OCI-LY1 (cell line): Measurements from ENCODE around the gene CFAP99.
A peak's percentile ranks its signal among the peaks of the same experiment; 100 is the strongest.

Experiments
- H2AFZ ChIP-seq: fragments of 200-600 bp; sonication (generic), shearing (Covaris generic); 2 replicates; pipeline ENCODE4 v1.6.0; 2014; ENCODE audit warnings: antibody characterized with exemption, mild to moderate bottlenecking, low read length
- H3F3A ChIP-seq: fragments of 200-600 bp; sonication (generic), shearing (Covaris generic); 2 replicates; pipeline ENCODE4 v1.6.0; 2014; ENCODE audit warnings: mild to moderate bottlenecking, antibody characterized with exemption, low read length, moderate library complexity; ENCODE audit not compliant: insufficient read depth
- H3K27ac ChIP-seq: fragments of 200-600 bp; sonication (generic); 2 replicates; pipeline ENCODE4 v1.5.1; 2014; ENCODE audit warnings: low read length, mixed run types, mild to moderate bottlenecking, low read depth; ENCODE audit not compliant: poor library complexity, severe bottlenecking
- H3K27me3 ChIP-seq: fragments of 200-600 bp; sonication (generic); 2 replicates; pipeline ENCODE4 v1.6.0; 2014; ENCODE audit warnings: antibody characterized with exemption, mild to moderate bottlenecking, low read length, moderate library complexity; ENCODE audit not compliant: insufficient read depth
- H3K36me3 ChIP-seq: fragments of 200-600 bp; sonication (generic); 2 replicates; pipeline ENCODE4 v1.6.1; 2014; ENCODE audit warnings: mild to moderate bottlenecking, antibody characterized with exemption, low read length, moderate library complexity, mixed read lengths; ENCODE audit not compliant: insufficient read depth
- H3K4me1 ChIP-seq: fragments of 200-600 bp; sonication (generic); 2 replicates; pipeline ENCODE4 v1.5.1; 2014; ENCODE audit warnings: mild to moderate bottlenecking, low read length, moderate library complexity; ENCODE audit not compliant: insufficient read depth, severe bottlenecking
- H3K4me2 ChIP-seq: fragments of 200-600 bp; sonication (generic), shearing (Covaris generic); 2 replicates; pipeline ENCODE4 v1.6.1; 2014; ENCODE audit warnings: low read length
- H3K4me3 ChIP-seq: fragments of 200-600 bp; sonication (generic); 2 replicates; pipeline ENCODE4 v1.5.1; 2014; ENCODE audit warnings: low read length, low read depth, mild to moderate bottlenecking, mixed read lengths; ENCODE audit not compliant: poor library complexity, severe bottlenecking
- H3K79me2 ChIP-seq: fragments of 200-600 bp; shearing (Covaris generic); 2 replicates; pipeline ENCODE4 v1.6.1; 2016; ENCODE audit warnings: mixed run types, low read length, mixed read lengths; ENCODE audit not compliant: insufficient read depth
- H3K9ac ChIP-seq: fragments of 200-600 bp; sonication (generic), shearing (Covaris generic); 2 replicates; pipeline ENCODE4 v1.6.1; 2014; ENCODE audit warnings: mild to moderate bottlenecking, low read length, mixed read lengths
- H3K9me2 ChIP-seq: fragments of 200-600 bp; sonication (generic), shearing (Covaris generic); 2 replicates; pipeline ENCODE4 v1.6.1; 2014; ENCODE audit warnings: low read depth, mild to moderate bottlenecking, low read length, mixed read lengths
- H3K9me3 ChIP-seq: fragments of 200-600 bp; shearing (Covaris generic); 2 replicates; pipeline ENCODE4 v1.6.1; 2014; ENCODE audit warnings: low read length, mixed read lengths
- H4K20me1 ChIP-seq: fragments of 200-600 bp; sonication (generic), shearing (Covaris generic); 2 replicates; pipeline ENCODE4 v1.6.0; 2016; ENCODE audit warnings: mild to moderate bottlenecking, low read length; ENCODE audit not compliant: insufficient read depth
- CTCF ChIP-seq: fragments of 200-600 bp; sonication (generic), shearing (Covaris generic); IDR thresholded peaks from 2 replicates; pipeline ENCODE4 v1.5.1; 2017; ENCODE audit warnings: mild to moderate bottlenecking, antibody characterized with exemption, low read length, moderate library complexity, mixed read lengths
- EZH2 ChIP-seq: fragments of 200-600 bp; sonication (generic), shearing (Covaris generic); IDR thresholded peaks from 2 replicates; pipeline ENCODE4 v1.8.0; 2017; ENCODE audit warnings: borderline replicate concordance, mixed run types, mild to moderate bottlenecking, antibody characterized with exemption, low read length, moderate library complexity, mixed read lengths

CFAP99 gene

GRCh38 chr4:2484993-2485392 is 66.2 kb downstream of the CFAP99 start:
- H3K9ac ChIP-seq = no peak overlapping the region
- H3K4me1 ChIP-seq = peaks cover 64% of the 10 kb centered on the region
- TF ChIP-seq EZH2 = no peak
- no peak for TF ChIP-seq CTCF
- no peaks in the 10 kb centered on the region for H4K20me1 ChIP-seq
- no peaks in the 10 kb centered on the region for H3K9me3 ChIP-seq
- H3K4me3 ChIP-seq = peak overlapping the region; percentile 37
- H2AFZ ChIP-seq = no peak overlapping the region
- H3F3A ChIP-seq = no peaks in the 10 kb centered on the region
- no peaks in the 10 kb centered on the region for H3K27me3 ChIP-seq
- H3K27ac ChIP-seq = peak overlapping the region; percentile 76
- H3K79me2 ChIP-seq = peaks cover 83% of the 10 kb centered on the region
- H3K4me2 ChIP-seq = peak overlapping the region; percentile 59
- peaks cover 17% of the 10 kb centered on the region for H3K36me3 ChIP-seq
- H3K9me2 ChIP-seq = no peaks in the 10 kb centered on the region

GRCh38 chr4:2485956-2486355 is 67.2 kb downstream of the CFAP99 start:
- TF ChIP-seq CTCF (no peak), EZH2 (no peak)
- H3K79me2 ChIP-seq = peaks cover 79% of the 10 kb centered on the region
- no peak overlapping the region for H2AFZ ChIP-seq
- peaks cover 27% of the 10 kb centered on the region for H3K36me3 ChIP-seq
- H3K27ac ChIP-seq = no peak overlapping the region
- peaks cover 57% of the 10 kb centered on the region for H3K4me1 ChIP-seq
- no peak overlapping the region for H3K4me3 ChIP-seq
- peak overlapping the region; percentile 59; the same call in 1 of the 2 replicates for H3K4me2 ChIP-seq
- no peaks in the 10 kb centered on the region for H4K20me1 ChIP-seq
- no peaks in the 10 kb centered on the region for H3K9me2 ChIP-seq
- H3K27me3 ChIP-seq = no peaks in the 10 kb centered on the region
- no peak overlapping the region for H3K9ac ChIP-seq
- no peaks in the 10 kb centered on the region for H3K9me3 ChIP-seq
- no peaks in the 10 kb centered on the region for H3F3A ChIP-seq

GRCh38 chr4:2486981-2487380 is 68.2 kb downstream of the CFAP99 start:
- TF ChIP-seq EZH2 = no peak
- no peak for TF ChIP-seq CTCF
- Histone ChIP-seq H3K79me2 (peaks cover 69% of the 10 kb centered on the region), H3K36me3 (peaks cover 25% of the 10 kb centered on the region), H2AFZ (no peak overlapping the region), H4K20me1 (no peaks in the 10 kb centered on the region), H3K4me2 (no peak overlapping the region), H3K27me3 (no peaks in the 10 kb centered on the region), H3K4me1 (peaks cover 47% of the 10 kb centered on the region), H3K9me3 (no peaks in the 10 kb centered on the region), H3K9me2 (no peaks in the 10 kb centered on the region), H3K4me3 (no peak overlapping the region), H3F3A (no peaks in the 10 kb centered on the region), H3K9ac (no peak overlapping the region), H3K27ac (no peak overlapping the region)
